Trophoblast cell (in vitro differentiated cells and primary cell): ENCODE results near the gene DLG4.
A peak's percentile ranks its signal among the peaks of the same experiment; 100 is the strongest.
"Not testable (repeated sequence)": the region's sequence is repeated elsewhere in the genome, so short reads cannot be mapped to it uniquely, and the experiment has no call there.

Experiments used
- DNase-seq, 2 donors: peaks; one replicate each; pipeline ENCODE4 v3.0.0-alpha.2; 2016
- H2AFZ ChIP-seq: 2 replicates; pipeline ENCODE4 v1.6.1; 2013; ENCODE audit warnings: low read length, moderate library complexity, mild to moderate bottlenecking; ENCODE audit not compliant: insufficient read depth, poor library complexity
- H2AK5ac ChIP-seq: 2 replicates; pipeline ENCODE4 v1.6.1; 2013; ENCODE audit warnings: mild to moderate bottlenecking, low read length
- H2BK120ac ChIP-seq: 2 replicates; pipeline ENCODE4 v1.6.1; 2013; ENCODE audit warnings: low read length, mild to moderate bottlenecking, moderate library complexity; ENCODE audit not compliant: insufficient read depth, poor library complexity
- H2BK12ac ChIP-seq: 2 replicates; pipeline ENCODE4 v1.6.1; 2013; ENCODE audit warnings: mild to moderate bottlenecking, low read length, moderate library complexity
- H2BK5ac ChIP-seq: 2 replicates; pipeline ENCODE4 v1.6.1; 2013; ENCODE audit warnings: low read length, low read depth, moderate library complexity, mild to moderate bottlenecking; ENCODE audit not compliant: poor library complexity
- H3K14ac ChIP-seq: 2 replicates; pipeline ENCODE4 v1.6.1; 2013; ENCODE audit warnings: mild to moderate bottlenecking, low read length
- H3K18ac ChIP-seq: 2 replicates; pipeline ENCODE4 v1.6.1; 2013; ENCODE audit warnings: mild to moderate bottlenecking, low read length
- H3K23ac ChIP-seq: 2 replicates; pipeline ENCODE4 v1.6.1; 2013; ENCODE audit warnings: low read length
- H3K27ac ChIP-seq: 2 replicates; pipeline ENCODE4 v1.5.1; 2013; ENCODE audit warnings: low read depth, mild to moderate bottlenecking, inconsistent platforms, low read length, moderate library complexity
- H3K27me3 ChIP-seq: 2 replicates; pipeline ENCODE4 v1.6.1; 2013; ENCODE audit warnings: inconsistent platforms, mild to moderate bottlenecking, low read length, moderate library complexity; ENCODE audit not compliant: insufficient read depth
- H3K36me3 ChIP-seq, 2 experiments: 1 replicate in 1 of 2; 2 replicates in 1 of 2; pipeline ENCODE4 v1.6.1; 2013; ENCODE audit warnings: low read length in 2 of 2, mild to moderate bottlenecking in 2 of 2, moderate library complexity in 1 of 2; ENCODE audit not compliant: insufficient read depth in 2 of 2, control insufficient read depth in 1 of 2
- H3K4ac ChIP-seq: 2 replicates; pipeline ENCODE4 v1.6.1; 2013; ENCODE audit warnings: low read depth, mild to moderate bottlenecking, low read length, moderate library complexity
- H3K4me1 ChIP-seq, 2 experiments: 1 replicate in 1 of 2; 2 replicates in 1 of 2; pipeline ENCODE4 v1.6.1; 2013; ENCODE audit warnings: low read length in 2 of 2, mild to moderate bottlenecking in 2 of 2, moderate library complexity in 1 of 2; ENCODE audit not compliant: insufficient read depth in 2 of 2, control insufficient read depth in 1 of 2
- H3K4me2 ChIP-seq: 2 replicates; pipeline ENCODE4 v1.6.1; 2013; ENCODE audit warnings: inconsistent platforms, mild to moderate bottlenecking, low read length, moderate library complexity
- H3K4me3 ChIP-seq: 2 replicates; pipeline ENCODE4 v1.5.1; 2013; ENCODE audit warnings: mild to moderate bottlenecking, low read depth, low read length, inconsistent platforms
- H3K79me1 ChIP-seq: one replicate; pipeline ENCODE4 v1.6.1; 2013; ENCODE audit warnings: low read length
- H3K79me2 ChIP-seq: 2 replicates; pipeline ENCODE4 v1.6.1; 2013; ENCODE audit warnings: low read length, mild to moderate bottlenecking; ENCODE audit not compliant: control insufficient read depth, insufficient read depth, poor library complexity
- H3K9ac ChIP-seq: 2 replicates; pipeline ENCODE4 v1.6.1; 2013; ENCODE audit warnings: mild to moderate bottlenecking, low read length
- H3K9me3 ChIP-seq: 2 replicates; pipeline ENCODE4 v1.6.1; 2013; ENCODE audit warnings: low read depth, mild to moderate bottlenecking, control low read depth, inconsistent platforms, low read length; ENCODE audit not compliant: insufficient read depth
- H4K12ac ChIP-seq: 2 replicates; pipeline ENCODE4 v1.6.1; 2013; ENCODE audit warnings: low read depth, mild to moderate bottlenecking, low read length, moderate library complexity
- H4K8ac ChIP-seq: 2 replicates; pipeline ENCODE4 v1.6.1; 2013; ENCODE audit warnings: low read depth, mild to moderate bottlenecking, low read length, moderate library complexity
- H4K91ac ChIP-seq: one replicate; pipeline ENCODE4 v1.6.1; 2013; ENCODE audit warnings: low read depth, mild to moderate bottlenecking, low read length, moderate library complexity
- WGBS: extraction: QIAGEN DNeasy Blood & Tissue Kit; methylation state at CpG from one replicate; pipeline ENCODE4 v1.1.7; 2013; ENCODE audit warnings: missing lambda C conversion rate; ENCODE audit not compliant: insufficient read length, insufficient coverage; ENCODE audit errors: extremely low coverage; 5-methylcytosine and 5-hydroxymethylcytosine counted together

The DLG4 gene

DNA sequence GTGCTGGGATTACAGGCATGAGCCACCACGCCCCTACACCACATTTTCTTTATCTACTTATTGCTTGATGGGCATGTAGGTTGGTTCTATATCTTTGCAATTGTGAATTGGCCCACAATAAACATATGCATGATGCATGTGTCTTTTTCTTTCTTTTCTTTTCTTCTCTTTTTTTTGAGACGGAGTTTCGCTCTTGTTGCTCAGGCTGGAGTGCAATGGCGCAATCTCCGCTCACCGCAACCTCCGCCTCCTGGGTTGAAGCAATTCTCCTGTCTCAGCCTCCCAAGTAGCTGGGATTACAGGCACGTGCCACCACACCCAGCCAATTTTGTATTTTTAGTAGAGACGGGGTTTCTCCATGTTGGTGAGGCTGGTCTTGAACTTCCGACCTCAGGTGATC lies 61.2 kb downstream of the DLG4 start:
- not testable (repeated sequence) for H3K4me3 ChIP-seq, H3K18ac ChIP-seq, H3K4ac ChIP-seq, H2BK5ac ChIP-seq, H3K14ac ChIP-seq, H2BK120ac ChIP-seq, H3K9me3 ChIP-seq, H2AK5ac ChIP-seq, H3K23ac ChIP-seq, DNase-seq, H3K27me3 ChIP-seq, H3K4me1 ChIP-seq, H4K8ac ChIP-seq, H3K9ac ChIP-seq, H2AFZ ChIP-seq, H3K79me2 ChIP-seq, H3K36me3 ChIP-seq, H4K12ac ChIP-seq, H3K79me1 ChIP-seq, H4K91ac ChIP-seq, H3K27ac ChIP-seq, H2BK12ac ChIP-seq, H3K4me2 ChIP-seq
- WGBS, result no CpG with 5 or more reads among the region's 10 CpGs

DNA sequence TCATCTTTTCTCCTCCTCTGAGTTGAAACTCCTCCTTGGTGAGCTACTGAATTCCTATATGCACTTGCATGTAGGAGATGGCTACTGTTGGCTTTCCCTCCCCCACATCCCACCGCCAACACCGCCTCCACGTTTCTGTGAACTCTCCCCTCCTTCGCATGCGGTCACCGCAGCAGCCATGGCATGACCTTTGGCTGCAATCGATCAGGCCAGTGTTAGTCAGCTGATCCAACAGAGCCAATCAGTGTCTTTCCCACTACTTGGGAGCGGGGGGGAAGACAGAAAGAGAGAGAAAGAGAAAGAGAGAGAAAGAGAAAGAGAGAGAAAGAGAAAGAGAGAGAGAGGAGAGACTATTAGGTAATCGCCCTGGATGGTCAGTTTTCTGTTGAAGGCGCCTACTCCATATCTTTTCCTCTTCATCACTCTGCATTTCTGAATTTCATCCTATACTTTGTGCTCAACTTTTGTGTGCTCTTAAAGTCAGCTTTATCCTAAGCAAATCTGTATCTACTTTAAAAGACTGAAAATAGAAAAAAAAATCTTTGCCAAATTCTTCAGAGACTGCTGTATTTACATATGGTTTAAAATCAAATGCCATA lies 63.2 kb downstream of the DLG4 start:
- no peaks in the 10 kb centered on the region for H3K9me3 ChIP-seq

DNA sequence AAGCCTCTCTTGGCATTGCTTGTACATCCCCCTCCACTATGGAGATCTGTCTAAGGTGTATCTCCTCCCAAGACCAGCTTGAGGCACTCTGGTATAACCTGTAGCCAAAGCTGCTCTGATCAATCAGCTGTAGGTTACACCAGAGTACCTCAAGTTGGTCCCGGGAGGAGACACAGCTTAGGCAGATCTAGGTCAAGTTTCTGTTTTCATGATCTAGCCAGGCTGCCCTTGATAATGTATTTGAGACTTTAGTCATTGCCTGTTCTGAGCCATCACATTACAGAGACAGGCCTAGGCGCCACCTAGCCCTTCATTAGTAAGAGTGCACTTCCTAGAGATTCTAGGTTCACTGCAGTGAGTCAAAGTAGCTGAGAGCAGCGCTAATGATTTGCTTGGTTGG lies 71.9 kb downstream of the DLG4 start:
- Histone ChIP-seq H3K14ac (no peak overlapping the region), H3K4me3 (no peak overlapping the region), H3K18ac (no peak overlapping the region), H3K4me1 (peaks cover 3 to 4% of the 10 kb centered on the region in 2 experiments), H3K27ac (no peak overlapping the region), H3K4ac (no peak overlapping the region), H4K8ac (no peak overlapping the region), H3K36me3 (no peaks in the 10 kb centered on the region), H2AFZ (no peak overlapping the region), H3K79me1 (no peaks in the 10 kb centered on the region), H4K12ac (no peak overlapping the region), H3K9me3 (no peaks in the 10 kb centered on the region), H3K4me2 (no peak overlapping the region), H2BK12ac (no peak overlapping the region), H2BK5ac (no peak overlapping the region), H3K23ac (no peak overlapping the region), H3K79me2 (no peaks in the 10 kb centered on the region), H2AK5ac (no peak overlapping the region), H3K27me3 (no peaks in the 10 kb centered on the region), H2BK120ac (no peak overlapping the region), H3K9ac (no peak overlapping the region), H4K91ac (no peak overlapping the region)
- no CpG with 5 or more reads among the region's 3 CpGs for WGBS
- DNase-seq, result no peak

More for the DNA sequence above, 63.2 kb downstream of the DLG4 start:
- Histone ChIP-seq H3K4me3 (no peak overlapping the region), H3K27ac (no peak overlapping the region), H4K8ac (no peak overlapping the region), H3K18ac (no peak overlapping the region), H2BK5ac (no peak overlapping the region), H3K79me1 (no peaks in the 10 kb centered on the region), H3K4me1 (no peaks in the 10 kb centered on the region), H4K91ac (no peak overlapping the region), H3K27me3 (no peaks in the 10 kb centered on the region), H2BK12ac (no peak overlapping the region), H3K9ac (no peak overlapping the region), H3K36me3 (no peaks in the 10 kb centered on the region), H3K4me2 (no peak overlapping the region), H2AFZ (no peak overlapping the region), H2AK5ac (no peak overlapping the region), H3K23ac (no peak overlapping the region), H3K14ac (no peak overlapping the region), H4K12ac (no peak overlapping the region), H2BK120ac (no peak overlapping the region), H3K4ac (no peak overlapping the region), H3K79me2 (no peaks in the 10 kb centered on the region)
- no CpG with 5 or more reads among the region's 10 CpGs for WGBS
- DNase-seq, result no peak

DNA sequence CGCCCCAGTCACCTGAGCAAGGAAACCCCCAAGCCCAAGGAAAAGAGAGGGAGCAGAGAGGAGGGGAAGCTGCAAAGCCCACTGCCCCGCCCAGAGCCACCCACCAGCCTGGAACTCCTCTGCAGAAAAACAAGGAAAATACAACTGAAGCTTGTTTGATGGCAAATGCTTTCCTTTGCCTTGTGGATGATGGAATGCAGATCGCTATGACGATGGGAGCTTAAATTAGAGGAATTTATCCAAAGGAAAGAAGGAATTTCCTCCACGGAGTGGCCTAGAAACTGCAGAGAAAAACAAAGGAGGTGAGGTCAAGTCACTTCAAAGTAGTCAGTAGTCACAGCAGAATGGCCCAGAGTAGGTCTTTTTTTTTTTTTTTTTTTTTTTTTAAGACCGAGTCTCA lies 73.5 kb downstream of the DLG4 start:
- Histone ChIP-seq H3K4me2 (no peak overlapping the region), H2BK12ac (no peak overlapping the region), H4K12ac (no peak overlapping the region), H4K91ac (no peak overlapping the region), H3K27ac (peak overlapping the region; percentile 12), H3K9me3 (no peaks in the 10 kb centered on the region), H3K4me1 (peaks cover 9% of the 10 kb centered on the region in 2 experiments), H3K27me3 (no peaks in the 10 kb centered on the region), H4K8ac (no peak overlapping the region), H3K4me3 (no peak overlapping the region), H3K14ac (no peak overlapping the region), H3K18ac (peak overlapping the region; percentile 68), H3K36me3 (no peaks in the 10 kb centered on the region), H2AK5ac (no peak overlapping the region), H3K23ac (no peak overlapping the region), H3K9ac (no peak overlapping the region), H2AFZ (no peak overlapping the region), H3K4ac (no peak overlapping the region), H3K79me1 (peaks cover 3% of the 10 kb centered on the region), H2BK120ac (no peak overlapping the region), H3K79me2 (peaks cover 2% of the 10 kb centered on the region), H2BK5ac (peak overlapping the region; percentile 35)
- peak in 1 of 2 donors; percentile 53 for DNase-seq
- WGBS, result no CpG with 5 or more reads among the region's 6 CpGs
